ENCODE measurements around the gene ELL. TPM values are rescaled to one million over a fixed set of nuclear protein-coding genes. Genes with fewer than 3 reads are reported as not detected.

ELL gene
- total RNA-seq, 4 donors from 2014 or later, result 21.8 to 30.8 (median 27.3) TPM

DNA sequence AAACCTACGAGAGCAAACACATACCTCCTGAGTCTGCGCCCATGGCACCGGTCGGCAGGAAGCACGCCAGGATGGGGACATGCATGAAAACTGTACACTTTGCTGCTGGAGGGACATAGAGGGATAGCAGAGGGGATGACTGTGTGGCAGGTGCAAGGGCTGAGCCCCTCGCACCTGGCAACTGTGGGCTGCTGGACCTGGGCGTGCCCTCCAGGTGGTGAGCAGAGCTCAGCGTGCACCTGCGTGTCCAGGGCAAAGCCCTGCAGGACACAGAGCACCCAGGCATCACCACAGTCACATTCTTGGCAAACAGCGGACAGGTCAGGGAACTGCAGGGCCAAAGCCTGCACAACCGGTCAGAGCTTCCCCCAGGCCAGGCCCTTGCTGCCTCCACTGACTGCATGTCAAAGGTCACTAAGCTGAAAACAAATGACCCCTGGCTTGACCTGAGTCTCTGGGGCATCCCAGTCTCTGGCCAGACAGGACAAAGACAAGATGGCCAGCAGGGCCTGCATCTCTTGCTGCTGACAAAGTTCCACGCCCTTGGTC, 75.0 kb downstream of the ELL start:
- peaks cover 6 to 13% of the 10 kb centered on the region in 2 donors for H3K4me1 ChIP-seq
- intact Hi-C loops (cut with DNase I; ENCODE audit: low total_unique reads), result no loop called here
- no peaks in the 10 kb centered on the region for H3K9me3 ChIP-seq
- peaks cover 0 to 86% of the 10 kb centered on the region in 2 donors for H3K36me3 ChIP-seq
- in situ Hi-C loops (cut with MboI; ENCODE audit: low sequenced_read_pairs in 4 of 4), result no loop called here
- H3K27ac ChIP-seq, result no peak overlapping the region
- DNase-seq (no peak), ATAC-seq (no peak)
- no peaks in the 10 kb centered on the region for H3K27me3 ChIP-seq
- H3K4me3 ChIP-seq, result no peak overlapping the region
- TF ChIP-seq POLR2A (IDR thresholded peaks at IDR 0.05), result no peak
- TF ChIP-seq, protein P1, sequence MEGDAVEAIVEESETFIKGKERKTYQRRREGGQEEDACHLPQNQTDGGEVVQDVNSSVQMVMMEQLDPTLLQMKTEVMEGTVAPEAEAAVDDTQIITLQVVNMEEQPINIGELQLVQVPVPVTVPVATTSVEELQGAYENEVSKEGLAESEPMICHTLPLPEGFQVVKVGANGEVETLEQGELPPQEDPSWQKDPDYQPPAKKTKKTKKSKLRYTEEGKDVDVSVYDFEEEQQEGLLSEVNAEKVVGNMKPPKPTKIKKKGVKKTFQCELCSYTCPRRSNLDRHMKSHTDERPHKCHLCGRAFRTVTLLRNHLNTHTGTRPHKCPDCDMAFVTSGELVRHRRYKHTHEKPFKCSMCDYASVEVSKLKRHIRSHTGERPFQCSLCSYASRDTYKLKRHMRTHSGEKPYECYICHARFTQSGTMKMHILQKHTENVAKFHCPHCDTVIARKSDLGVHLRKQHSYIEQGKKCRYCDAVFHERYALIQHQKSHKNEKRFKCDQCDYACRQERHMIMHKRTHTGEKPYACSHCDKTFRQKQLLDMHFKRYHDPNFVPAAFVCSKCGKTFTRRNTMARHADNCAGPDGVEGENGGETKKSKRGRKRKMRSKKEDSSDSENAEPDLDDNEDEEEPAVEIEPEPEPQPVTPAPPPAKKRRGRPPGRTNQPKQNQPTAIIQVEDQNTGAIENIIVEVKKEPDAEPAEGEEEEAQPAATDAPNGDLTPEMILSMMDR (IDR thresholded peaks at IDR 0.05 in 4 of 5, conservative IDR thresholded peaks at IDR 0.05 in 1 of 5), result no peak

DNA sequence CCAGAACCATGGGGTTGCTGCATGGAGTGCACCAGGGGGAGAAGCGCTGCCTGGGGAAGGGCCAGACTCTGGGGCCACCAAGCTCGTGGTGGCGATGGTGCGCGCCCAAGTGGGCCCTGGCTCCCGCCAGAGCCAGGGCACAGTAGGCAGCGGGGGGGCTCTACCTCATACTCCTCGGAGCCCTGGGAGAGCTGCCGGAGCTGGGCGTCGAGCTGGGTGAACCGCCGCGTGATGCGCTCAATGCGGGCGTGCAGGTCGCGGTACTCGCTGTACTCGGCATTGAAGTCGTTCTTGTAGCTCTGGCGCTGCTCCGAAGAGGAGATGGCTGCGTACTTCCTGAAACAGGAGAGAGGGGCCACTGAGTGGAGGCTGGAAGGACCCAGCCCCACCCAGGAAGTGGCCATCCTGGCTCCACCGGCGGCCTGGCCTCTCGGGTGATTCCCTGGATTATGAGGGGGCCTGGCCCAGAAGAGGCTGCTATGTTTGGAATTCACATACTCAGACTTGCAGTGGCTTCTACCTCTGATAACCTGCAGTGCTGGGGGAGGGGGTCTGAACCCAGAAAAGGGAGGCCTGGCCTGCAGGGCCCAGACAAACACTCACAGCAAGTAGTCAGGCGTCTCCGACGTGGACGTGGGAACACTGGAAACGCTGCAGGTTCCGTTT, 75.6 kb downstream of the ELL start:
- intact Hi-C loops (cut with DNase I; ENCODE audit: low total_unique reads), result no loop called here
- in situ Hi-C loops (cut with MboI; ENCODE audit: low sequenced_read_pairs in 4 of 4), result no loop called here
- no peak overlapping the region for H3K27ac ChIP-seq
- H3K4me3 ChIP-seq, result no peak overlapping the region
- H3K9me3 ChIP-seq, result no peaks in the 10 kb centered on the region
- peaks cover 0 to 81% of the 10 kb centered on the region in 2 donors for H3K36me3 ChIP-seq
- DNase-seq (no peak), ATAC-seq (no peak)
- H3K4me1 ChIP-seq, result peaks cover 4 to 7% of the 10 kb centered on the region in 2 donors
- no peaks in the 10 kb centered on the region for H3K27me3 ChIP-seq
- TF ChIP-seq, protein P1 (IDR thresholded peaks at IDR 0.05 in 4 of 5, conservative IDR thresholded peaks at IDR 0.05 in 1 of 5), result no peak
- no peak for TF ChIP-seq POLR2A (IDR thresholded peaks at IDR 0.05)

DNA sequence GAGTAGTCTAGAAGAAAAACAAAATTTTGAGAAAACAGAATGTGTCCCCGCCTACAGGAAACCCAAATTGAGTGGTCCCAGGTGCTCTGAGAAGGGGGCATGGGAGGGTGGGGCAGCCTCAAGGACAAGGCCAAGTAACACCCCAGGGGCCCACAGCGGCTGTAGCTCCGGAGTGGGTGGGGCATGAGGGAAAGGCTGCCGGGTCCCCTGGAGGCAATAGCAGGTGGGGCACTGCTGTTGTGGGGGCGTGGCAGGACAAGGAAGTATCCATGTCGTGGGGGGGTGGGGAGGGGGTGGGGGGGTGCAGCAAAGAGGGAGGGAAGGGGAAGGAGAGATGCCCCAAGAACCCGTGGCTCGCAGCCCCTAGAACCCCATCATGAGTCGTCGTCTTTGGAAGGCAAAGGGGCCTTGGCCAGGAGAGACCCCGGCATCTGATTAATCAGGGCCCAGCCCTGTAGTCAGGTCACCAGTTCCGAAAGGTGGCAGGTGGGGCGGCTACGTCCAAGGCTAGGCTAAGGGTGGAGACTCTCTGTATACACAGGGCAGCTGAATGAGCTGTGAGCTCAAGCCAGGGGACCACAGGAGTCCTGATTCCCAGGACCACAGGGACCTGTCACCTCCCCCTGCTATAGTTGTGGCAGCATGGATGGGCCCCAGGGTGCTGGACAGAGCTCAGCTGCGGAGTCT, 76.5 kb downstream of the ELL start:
- Histone ChIP-seq H3K9me3 (no peaks in the 10 kb centered on the region), H3K4me3 (no peak overlapping the region), H3K4me1 (peaks cover 0 to 4% of the 10 kb centered on the region in 2 donors), H3K36me3 (peaks cover 0 to 75% of the 10 kb centered on the region in 2 donors), H3K27me3 (no peaks in the 10 kb centered on the region), H3K27ac (no peak overlapping the region)
- ATAC-seq (no peak), DNase-seq (no peak)
- no peak for TF ChIP-seq POLR2A (IDR thresholded peaks at IDR 0.05)
- TF ChIP-seq, protein P1 (IDR thresholded peaks at IDR 0.05 in 4 of 5, conservative IDR thresholded peaks at IDR 0.05 in 1 of 5), result no peak
- intact Hi-C loops (cut with DNase I; ENCODE audit: low total_unique reads), result no loop called here
- in situ Hi-C loops (cut with MboI; ENCODE audit: low sequenced_read_pairs in 4 of 4), result no loop called here

DNA sequence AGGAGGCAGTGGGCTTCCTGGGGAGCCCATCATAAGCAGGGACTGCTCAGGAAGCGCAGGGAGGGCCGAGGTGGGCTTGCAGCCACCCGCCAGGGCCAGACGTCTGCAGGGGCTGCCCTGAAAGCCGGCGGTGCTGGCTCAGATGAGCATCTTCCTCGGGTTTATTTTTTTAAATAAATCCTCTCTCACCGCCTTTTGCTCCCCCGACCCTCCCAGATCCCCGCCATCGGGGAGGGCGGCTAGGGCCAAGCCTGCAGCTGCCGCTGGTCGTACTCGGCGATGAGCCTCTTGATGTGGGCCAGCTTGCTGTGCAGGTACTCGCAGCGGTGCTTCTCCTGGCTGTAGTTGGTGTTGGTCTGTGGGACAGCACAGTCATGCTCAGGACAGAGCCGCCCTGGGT, 77.4 kb downstream of the ELL start:
- in situ Hi-C loops (cut with MboI; ENCODE audit: low sequenced_read_pairs in 4 of 4) (no loop called here), intact Hi-C loops (cut with DNase I; ENCODE audit: low total_unique reads) (no loop called here)
- H3K4me3 ChIP-seq, result no peak overlapping the region
- no peaks in the 10 kb centered on the region for H3K27me3 ChIP-seq
- peaks cover 0 to under 1% of the 10 kb centered on the region in 2 donors for H3K4me1 ChIP-seq
- ATAC-seq (no peak), DNase-seq (no peak)
- H3K36me3 ChIP-seq, result peaks cover 0 to 66% of the 10 kb centered on the region in 2 donors
- H3K9me3 ChIP-seq, result no peaks in the 10 kb centered on the region
- TF ChIP-seq POLR2A (IDR thresholded peaks at IDR 0.05), result no peak
- TF ChIP-seq, protein P1 (IDR thresholded peaks at IDR 0.05 in 4 of 5, conservative IDR thresholded peaks at IDR 0.05 in 1 of 5), result no peak
- H3K27ac ChIP-seq, result no peak overlapping the region
